Retinal pigment epithelial cell (primary cell): ENCODE results near the gene XG.
"Not testable (repeated sequence)": the region's sequence is repeated elsewhere in the genome, so short reads cannot be mapped to it uniquely, and the experiment has no call there.

Source experiments
- DNase-seq: peaks from one replicate; pipeline ENCODE4 v3.0.0-alpha.2; 2010; ENCODE audit warnings: low read depth
- H3K4me3 ChIP-seq: 2 replicates; pipeline ENCODE4 v1.5.1; 2011; ENCODE audit warnings: mild to moderate bottlenecking, low read length, control low read depth, moderate library complexity
- CTCF ChIP-seq: conservative IDR thresholded peaks from 2 replicates; pipeline ENCODE4 v1.5.1; 2011; ENCODE audit warnings: low read depth, low read length, control low read depth, inconsistent platforms

Gene XG

GRCh38 chrX:2751874-2752300 lies at the start of gene XG:
TSS of gene XG (plus strand) at chrX:2752040. CDS start at chrX:2752275, 235 bp downstream.
- not testable (repeated sequence) for H3K4me3 ChIP-seq, DNase-seq

DNA sequence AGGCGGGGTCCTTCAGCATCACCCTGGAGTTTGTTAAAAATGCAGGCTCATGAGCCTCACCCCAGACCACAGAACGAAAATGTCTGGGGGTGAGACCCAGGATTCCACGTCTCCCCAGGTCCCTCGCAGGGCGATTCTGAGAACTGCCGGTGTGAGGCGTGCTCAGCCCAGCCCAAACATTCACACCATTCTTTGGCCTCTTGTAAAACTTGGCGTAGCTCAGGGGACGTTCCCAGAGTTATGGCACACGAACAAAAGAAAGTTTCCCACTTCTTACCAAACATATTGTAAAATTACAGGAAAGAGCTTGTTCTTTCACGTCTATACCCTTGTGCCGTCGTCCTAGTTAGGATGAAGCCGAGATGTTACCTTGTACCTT lies 47.9 kb upstream of the XG start:
- H3K4me3 ChIP-seq = no peak overlapping the region
- no peak for TF ChIP-seq CTCF
- no peak for DNase-seq

GRCh38 chrX:2705046-2705832 lies 46.6 kb upstream of the XG start:
- no peak for TF ChIP-seq CTCF
- no peak for DNase-seq
- H3K4me3 ChIP-seq = no peak overlapping the region

DNA sequence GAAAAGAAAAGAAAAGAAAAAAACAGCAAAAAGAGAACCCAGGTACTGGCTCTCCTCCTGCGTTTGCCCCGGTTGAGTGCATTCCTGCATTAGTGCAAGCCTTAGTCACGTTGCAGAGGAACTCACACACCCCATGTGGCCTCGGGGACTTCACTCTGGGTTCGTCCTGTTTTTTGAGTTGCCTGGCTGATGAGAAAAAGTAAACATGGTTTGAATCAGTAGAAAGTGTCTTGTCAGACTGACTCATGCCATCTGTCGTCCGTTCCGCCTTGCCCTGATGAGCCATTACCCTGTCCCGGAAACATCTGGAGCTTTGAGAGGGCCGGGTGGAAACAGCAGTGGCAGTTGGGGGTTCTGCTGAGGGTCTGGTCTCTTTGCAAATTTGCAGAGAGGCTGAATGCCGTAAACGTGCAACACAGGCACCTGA lies 44.5 kb upstream of the XG start:
- H3K4me3 ChIP-seq = no peak overlapping the region
- TF ChIP-seq CTCF = no peak

DNA sequence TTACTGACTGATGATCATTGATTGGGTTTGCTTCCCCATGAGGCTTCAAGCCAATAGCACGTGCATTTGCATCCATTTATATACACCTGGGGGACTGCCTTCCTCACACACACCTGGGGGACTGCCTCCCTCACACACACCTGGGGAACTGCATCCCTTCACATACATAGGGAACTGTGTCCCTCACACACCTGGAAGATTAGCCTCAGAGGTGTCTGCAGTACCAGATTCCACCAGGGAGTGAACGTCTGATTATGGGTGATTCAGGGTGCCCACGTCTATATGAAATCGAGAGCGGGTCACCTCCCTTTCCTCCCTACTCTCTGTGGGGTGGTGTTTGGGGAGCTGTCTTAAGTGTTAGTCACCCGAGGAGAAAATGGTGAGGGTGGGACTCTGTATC lies 43.8 kb upstream of the XG start:
- no peak overlapping the region for H3K4me3 ChIP-seq
- TF ChIP-seq CTCF = no peak
- no peak for DNase-seq

More for the DNA sequence above, 44.5 kb upstream of the XG start:
- no peak for DNase-seq

DNA sequence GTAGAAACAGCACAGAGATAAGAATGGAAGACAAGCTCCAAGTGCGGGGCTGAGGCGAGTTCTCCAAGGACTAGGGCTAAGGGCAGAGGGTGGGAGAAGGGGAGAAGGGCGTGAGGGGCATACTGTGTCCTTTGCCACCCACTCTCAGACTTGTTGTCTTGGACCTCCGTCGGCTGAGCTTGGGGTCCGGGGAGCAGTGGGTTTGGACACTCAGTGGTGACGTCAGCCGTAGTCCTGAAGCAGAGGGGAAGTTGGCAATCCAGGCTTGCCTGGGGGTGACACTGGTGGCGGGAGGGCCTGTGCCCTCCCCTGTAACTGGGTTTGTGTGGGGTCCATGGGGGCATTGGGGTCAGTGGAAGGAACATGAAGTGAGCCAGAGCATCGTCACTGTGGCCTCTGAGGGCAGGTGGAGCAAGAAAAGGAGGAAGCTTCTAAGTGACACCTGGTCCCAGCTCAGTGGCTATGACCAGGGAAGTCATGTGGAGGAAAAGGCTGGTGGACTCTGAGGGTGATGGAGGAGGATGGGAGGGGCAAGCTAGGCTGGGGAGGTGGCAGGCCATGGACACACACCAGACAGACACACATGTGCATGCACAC lies 43.1 kb upstream of the XG start:
- no peak for TF ChIP-seq CTCF
- no peak for DNase-seq
- H3K4me3 ChIP-seq = no peak overlapping the region

DNA sequence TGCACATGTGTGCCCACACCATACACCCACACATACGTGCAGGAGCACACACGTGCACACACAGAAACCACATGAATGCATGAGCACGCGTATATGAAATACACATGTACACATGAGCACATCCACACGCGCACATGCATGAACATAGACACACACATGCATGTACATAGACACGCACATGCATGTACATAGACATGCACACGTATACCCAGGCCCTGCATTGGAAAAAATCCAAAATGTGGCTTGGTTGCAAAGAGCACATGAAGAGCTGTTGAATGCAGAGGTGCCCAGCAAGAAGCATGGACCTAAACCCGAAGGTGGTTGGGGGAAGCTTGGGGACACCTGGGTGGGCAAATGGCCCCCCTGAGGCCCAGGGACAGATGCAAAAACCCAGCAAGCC lies 42.3 kb upstream of the XG start:
- TF ChIP-seq CTCF = no peak
- DNase-seq = no peak
- H3K4me3 ChIP-seq = no peak overlapping the region
